Measurements from ENCODE around the gene WBP2NL.

Gene WBP2NL

DNA sequence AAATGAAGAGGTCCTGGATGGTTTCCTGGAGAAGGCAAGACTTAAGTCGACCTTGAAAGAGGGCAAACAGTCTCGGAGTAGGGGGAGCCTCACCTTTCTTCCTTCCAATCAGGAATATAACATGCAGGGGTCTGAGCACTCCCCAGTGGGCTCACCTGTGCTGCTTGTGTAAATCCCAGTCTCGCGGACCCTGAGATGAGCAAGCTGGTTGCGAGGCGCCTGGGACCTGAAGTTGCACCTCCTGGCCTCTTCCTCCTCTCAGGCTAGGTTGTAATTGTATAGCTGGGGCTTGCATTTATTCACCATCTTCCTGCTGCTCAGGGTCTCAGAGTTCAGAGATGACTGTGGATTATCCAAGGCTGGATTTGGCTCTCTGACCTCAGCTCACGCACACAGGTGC is 7.5 kb upstream of the WBP2NL start:
- TF ChIP-seq, protein P1, sequence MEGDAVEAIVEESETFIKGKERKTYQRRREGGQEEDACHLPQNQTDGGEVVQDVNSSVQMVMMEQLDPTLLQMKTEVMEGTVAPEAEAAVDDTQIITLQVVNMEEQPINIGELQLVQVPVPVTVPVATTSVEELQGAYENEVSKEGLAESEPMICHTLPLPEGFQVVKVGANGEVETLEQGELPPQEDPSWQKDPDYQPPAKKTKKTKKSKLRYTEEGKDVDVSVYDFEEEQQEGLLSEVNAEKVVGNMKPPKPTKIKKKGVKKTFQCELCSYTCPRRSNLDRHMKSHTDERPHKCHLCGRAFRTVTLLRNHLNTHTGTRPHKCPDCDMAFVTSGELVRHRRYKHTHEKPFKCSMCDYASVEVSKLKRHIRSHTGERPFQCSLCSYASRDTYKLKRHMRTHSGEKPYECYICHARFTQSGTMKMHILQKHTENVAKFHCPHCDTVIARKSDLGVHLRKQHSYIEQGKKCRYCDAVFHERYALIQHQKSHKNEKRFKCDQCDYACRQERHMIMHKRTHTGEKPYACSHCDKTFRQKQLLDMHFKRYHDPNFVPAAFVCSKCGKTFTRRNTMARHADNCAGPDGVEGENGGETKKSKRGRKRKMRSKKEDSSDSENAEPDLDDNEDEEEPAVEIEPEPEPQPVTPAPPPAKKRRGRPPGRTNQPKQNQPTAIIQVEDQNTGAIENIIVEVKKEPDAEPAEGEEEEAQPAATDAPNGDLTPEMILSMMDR (conservative IDR thresholded peaks at IDR 0.05; ENCODE audit: low read depth): no peak
- no peak overlapping the region for H3K27ac ChIP-seq
- POLR2A ChIA-PET (ENCODE audit: low non-redundant PET): no interaction called here
- CTCF ChIA-PET: no interaction called here
- no peak for DNase-seq (ENCODE audit: low spot score)

GRCh38 chr22:41992496-41992895 is 6.1 kb upstream of the WBP2NL start:
- no peak overlapping the region for H3K27ac ChIP-seq
- DNase-seq (ENCODE audit: low spot score): no peak
- TF ChIP-seq, protein P1 (conservative IDR thresholded peaks at IDR 0.05; ENCODE audit: low read depth): no peak
- POLR2A ChIA-PET (ENCODE audit: low non-redundant PET): no interaction called here
- CTCF ChIA-PET: no interaction called here

DNA sequence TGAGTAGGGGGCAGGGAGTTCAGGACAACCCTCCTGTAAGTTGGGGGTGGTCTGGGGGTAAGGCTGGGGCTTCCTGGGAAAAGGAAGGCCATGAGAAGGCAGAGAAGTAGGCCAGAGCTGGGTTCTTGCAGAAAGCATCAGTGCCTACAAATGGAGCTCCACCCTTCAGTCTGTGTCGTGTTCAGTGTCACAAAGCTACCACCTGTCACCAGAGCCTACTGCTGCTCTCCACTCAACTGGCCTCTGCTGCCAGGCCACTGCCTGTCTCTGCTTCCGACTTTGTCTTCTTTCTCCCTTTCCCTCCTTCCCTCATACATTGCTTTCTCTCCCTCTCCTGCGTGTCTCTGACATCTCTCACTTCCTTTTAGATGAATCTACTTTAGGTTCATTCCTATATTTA is 3.4 kb upstream of the WBP2NL start:
- POLR2A ChIA-PET (ENCODE audit: low non-redundant PET): no interaction called here
- no peak overlapping the region for H3K27ac ChIP-seq
- CTCF ChIA-PET: interaction anchor here (0.7 kb wide), 1 partner anchor 75 kb away, joined by 3 read pairs; no protein-coding TSS in a partner anchor

DNA sequence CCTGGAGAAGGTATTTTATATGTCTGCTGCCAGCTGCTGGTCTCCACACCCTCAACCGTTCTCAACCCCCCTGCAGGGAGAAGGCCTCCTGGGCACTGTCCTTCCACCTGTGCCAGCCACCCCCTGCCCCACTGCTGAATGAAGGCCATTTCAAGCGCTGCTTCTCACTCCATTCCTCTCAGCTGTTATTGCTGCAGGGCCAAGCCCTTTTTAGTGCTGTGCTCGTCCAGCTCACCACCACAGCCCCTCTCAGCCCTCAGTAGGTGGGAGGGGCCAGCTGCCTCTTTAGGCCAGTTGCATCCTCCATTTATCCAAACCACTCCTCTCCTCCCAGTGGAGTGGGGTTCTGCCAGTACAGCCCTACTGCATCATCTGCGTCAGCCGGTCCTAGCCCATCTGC is 1.8 kb upstream of the WBP2NL start:
- no peak for DNase-seq (ENCODE audit: low spot score)
- CTCF ChIA-PET: no interaction called here
- TF ChIP-seq, protein P1 (conservative IDR thresholded peaks at IDR 0.05; ENCODE audit: low read depth): no peak
- POLR2A ChIA-PET (ENCODE audit: low non-redundant PET): no interaction called here
- H3K27ac ChIP-seq: no peak overlapping the region

More for the DNA sequence above, 3.4 kb upstream of the WBP2NL start:
- TF ChIP-seq, protein P1 (conservative IDR thresholded peaks at IDR 0.05; ENCODE audit: low read depth): no peak
- no peak for DNase-seq (ENCODE audit: low spot score)

GRCh38 chr22:42000466-42000865 is 1.9 kb downstream of the WBP2NL start:
- no peak overlapping the region for H3K27ac ChIP-seq
- DNase-seq (ENCODE audit: low spot score): no peak
- CTCF ChIA-PET: no interaction called here
- TF ChIP-seq, protein P1 (conservative IDR thresholded peaks at IDR 0.05; ENCODE audit: low read depth): no peak
- POLR2A ChIA-PET (ENCODE audit: low non-redundant PET): no interaction called here

DNA sequence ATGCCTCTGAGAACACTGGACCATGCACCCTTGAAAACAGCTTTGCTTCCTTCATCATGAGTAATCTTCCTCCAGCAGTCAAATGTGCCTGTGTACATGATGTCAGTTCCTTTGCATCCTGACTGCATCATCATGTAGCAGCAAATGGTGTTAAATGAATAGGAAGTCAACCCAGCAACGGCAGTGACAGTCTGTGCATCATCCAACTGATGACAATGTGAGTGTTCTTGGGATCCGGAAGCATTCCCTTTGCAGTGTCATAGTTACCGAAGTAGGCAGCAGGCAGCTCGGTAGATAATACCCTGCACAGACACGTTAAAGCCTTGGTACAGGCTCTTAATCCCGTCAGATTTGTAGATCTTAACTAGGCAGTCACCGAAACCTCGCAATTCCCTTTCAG is 2.5 kb downstream of the WBP2NL start:
- TF ChIP-seq, protein P1 (conservative IDR thresholded peaks at IDR 0.05; ENCODE audit: low read depth): no peak
- no peak for DNase-seq (ENCODE audit: low spot score)
- ChIA-PET POLR2A (ENCODE audit: low non-redundant PET) (no interaction called here), CTCF (no interaction called here)
- no peak overlapping the region for H3K27ac ChIP-seq

DNA sequence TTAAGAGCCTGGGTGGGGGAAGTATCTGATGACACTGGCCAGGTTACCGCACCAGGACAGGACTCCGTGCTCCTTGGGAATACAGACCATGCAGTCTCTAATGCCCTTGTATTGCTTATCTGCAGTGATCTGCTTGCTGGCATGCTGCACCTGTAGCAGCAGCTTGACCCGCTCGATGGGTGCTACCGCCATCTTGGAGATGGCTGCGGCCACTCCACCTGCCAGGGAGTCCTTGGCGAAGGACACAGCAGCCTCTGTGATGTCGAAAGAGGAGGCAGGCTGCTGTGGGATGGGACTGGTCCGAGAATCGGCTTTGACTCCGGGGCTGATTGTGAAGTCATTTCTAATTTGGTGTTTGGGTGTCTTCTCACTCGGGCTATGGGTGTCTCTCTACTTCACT is 3.1 kb downstream of the WBP2NL start:
- ChIA-PET POLR2A (ENCODE audit: low non-redundant PET) (no interaction called here), CTCF (no interaction called here)

More for the DNA sequence above, 3.1 kb downstream of the WBP2NL start:
- TF ChIP-seq, protein P1 (conservative IDR thresholded peaks at IDR 0.05; ENCODE audit: low read depth): no peak
- H3K27ac ChIP-seq: no peak overlapping the region
- no peak for DNase-seq (ENCODE audit: low spot score)

Measured in RWPE1 (cell line).